GM12873 (cell line): ENCODE data around the gene AP2A1.

Experiments
- TF ChIP-seq, protein P1 (sequence below): IDR thresholded peaks from 2 replicates; pipeline ENCODE4 v1.5.1; 2012; ENCODE audit warnings: low read depth, mild to moderate bottlenecking, moderate library complexity, low read length, control low read depth; ENCODE audit not compliant: insufficient read depth; ENCODE audit errors: missing control alignments

Gene AP2A1

DNA sequence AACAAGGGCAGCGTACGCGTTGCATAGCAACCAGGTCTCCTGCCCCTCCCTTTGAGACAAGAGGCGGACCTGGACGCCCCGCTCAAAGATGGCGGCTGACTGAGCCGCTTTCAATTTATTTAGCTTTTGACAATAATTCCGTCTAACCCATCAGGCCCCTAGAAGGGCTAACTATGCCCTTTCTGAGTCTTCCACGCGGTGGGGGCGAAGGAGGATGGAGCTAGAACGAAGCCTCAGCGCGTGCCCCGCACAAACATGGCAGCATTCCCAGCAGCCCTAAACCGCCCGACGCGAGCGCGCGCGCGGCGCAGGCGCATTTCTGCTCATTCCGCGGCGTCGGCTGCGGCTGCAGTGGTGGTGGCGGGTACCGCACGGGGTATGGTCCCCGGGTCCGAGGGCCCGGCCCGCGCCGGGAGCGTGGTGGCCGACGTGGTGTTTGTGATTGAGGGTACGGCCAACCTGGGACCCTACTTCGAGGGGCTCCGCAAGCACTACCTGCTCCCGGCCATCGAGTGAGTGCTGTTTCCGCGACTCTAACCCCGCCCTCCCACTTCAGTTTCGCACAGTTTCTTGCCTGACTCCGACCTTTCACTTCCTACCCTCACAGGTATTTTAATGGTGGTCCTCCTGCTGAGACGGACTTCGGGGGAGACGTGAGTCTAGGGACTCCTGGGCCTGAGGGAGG is 51.3 kb downstream of the AP2A1 start, which contains the start of gene MED25:
Gene MED25, plus strand, starts transcription at position 326 of the 685 bp plus-strand sequence. Its CDS starts 53 bp downstream, at position 379.
- TF ChIP-seq, protein P1, sequence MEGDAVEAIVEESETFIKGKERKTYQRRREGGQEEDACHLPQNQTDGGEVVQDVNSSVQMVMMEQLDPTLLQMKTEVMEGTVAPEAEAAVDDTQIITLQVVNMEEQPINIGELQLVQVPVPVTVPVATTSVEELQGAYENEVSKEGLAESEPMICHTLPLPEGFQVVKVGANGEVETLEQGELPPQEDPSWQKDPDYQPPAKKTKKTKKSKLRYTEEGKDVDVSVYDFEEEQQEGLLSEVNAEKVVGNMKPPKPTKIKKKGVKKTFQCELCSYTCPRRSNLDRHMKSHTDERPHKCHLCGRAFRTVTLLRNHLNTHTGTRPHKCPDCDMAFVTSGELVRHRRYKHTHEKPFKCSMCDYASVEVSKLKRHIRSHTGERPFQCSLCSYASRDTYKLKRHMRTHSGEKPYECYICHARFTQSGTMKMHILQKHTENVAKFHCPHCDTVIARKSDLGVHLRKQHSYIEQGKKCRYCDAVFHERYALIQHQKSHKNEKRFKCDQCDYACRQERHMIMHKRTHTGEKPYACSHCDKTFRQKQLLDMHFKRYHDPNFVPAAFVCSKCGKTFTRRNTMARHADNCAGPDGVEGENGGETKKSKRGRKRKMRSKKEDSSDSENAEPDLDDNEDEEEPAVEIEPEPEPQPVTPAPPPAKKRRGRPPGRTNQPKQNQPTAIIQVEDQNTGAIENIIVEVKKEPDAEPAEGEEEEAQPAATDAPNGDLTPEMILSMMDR: peak; percentile 21

DNA sequence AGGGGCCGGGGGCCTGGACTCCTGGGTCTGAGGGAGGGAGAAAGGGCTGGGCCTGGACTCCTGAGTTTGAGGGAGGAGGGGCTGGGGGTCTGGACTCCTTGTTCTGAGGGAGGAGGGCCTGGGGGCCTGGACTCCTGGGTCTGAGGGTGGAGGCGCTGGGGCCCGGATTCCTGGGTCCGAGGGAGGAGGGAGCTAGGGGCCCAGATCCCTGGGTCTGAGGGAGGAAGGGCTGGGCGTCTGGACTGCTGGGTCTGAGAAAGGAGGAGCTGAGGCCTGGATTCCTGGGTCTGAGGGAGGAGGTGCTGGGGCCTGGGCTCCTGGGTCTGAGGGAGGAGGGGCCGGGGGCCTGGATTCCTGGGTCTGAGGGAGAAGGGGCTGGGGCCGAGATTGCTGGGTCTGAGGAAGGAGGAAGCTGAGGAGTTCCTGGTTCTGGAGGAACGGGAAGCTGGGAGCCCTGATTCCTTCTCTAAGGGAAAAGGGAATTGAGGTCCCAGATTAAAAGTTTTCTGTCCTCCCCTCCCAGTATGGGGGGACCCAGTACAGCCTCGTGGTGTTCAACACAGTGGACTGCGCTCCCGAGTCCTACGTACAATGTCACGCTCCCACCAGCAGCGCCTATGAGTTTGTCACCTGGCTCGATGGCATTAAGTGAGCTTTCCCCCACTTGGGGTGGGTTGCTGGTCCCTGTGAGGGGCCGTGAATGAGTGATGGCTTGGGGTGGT is 52.0 kb downstream of the AP2A1 start:
- TF ChIP-seq, protein P1: no peak

DNA sequence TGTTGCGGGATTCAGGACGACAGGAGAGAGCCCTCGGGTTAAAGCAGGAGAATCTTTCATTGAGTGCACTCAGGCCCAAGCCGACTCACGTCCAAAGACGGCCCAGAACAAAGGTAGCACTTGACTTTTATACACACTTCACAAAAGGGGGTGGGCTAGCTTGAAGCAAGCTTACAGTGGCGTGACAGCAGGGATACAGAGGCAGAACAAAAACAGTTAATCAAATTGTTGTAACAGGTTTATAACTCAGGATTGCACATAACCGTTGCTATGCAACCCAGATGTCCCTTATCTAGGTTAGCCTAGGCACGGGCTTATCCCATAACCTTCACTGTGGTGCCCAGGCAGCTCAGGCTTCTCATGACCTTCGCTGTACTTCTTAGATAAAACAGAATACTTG is 53.3 kb downstream of the AP2A1 start:
- TF ChIP-seq, protein P1: no peak

DNA sequence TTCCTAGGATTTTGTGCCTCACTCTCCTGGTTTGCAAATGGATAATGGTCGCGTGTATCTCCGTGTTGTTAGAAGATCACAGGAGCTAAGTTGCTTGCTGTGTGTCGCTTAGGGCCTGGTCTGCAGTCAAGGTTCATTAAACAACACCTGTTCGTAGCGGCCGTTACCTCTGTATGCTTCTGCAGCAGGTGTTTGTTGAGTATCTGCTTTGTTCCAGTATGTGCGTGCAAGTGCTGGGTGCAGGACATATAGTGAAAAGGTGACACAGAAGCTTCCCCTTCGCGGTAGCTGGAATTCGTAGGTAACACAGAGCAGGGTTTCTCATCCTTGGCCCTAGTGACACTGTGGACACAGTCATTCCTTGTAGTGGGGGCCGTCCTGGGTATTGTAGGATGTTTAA is 56.7 kb downstream of the AP2A1 start:
- TF ChIP-seq, protein P1: no peak

DNA sequence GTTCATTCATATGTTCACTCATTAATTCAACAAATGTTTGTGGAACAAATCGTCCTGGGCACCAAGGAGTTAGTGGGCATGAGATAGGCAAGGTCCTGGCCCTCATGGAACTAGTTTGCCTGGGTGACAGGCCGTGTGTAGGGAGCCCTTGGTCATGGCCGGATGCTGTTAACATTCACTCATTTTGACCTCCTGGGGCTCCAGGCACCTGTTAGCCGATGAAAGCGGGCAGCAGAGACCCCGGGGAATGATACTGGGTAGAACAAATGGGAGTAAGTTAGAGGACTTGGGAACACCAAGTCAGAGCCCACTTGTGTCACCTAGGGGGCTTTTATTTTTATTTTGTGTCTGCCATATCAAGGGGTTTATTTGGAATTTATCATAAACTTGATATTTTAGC is 57.9 kb downstream of the AP2A1 start:
- TF ChIP-seq, protein P1: no peak

DNA sequence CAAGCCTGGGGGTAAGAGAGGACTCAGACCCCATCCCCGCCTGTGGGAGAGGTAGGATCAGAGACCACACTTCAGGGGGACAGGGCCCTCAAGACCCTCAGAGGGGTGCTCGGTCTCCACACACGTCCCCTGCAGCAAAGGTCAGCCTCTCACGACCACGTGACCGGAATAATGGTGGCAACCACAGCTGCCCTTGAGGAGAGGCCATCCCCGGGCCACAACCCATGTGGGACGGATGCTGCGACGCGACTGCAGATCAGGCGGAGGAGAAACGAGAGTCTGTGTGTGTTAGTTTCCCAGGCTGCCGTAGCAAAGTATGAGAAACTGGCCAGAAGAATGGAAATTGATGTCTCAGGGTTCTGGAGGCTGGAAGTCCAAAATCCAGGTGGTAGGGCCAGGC is 60.2 kb downstream of the AP2A1 start:
- TF ChIP-seq, protein P1: no peak

DNA sequence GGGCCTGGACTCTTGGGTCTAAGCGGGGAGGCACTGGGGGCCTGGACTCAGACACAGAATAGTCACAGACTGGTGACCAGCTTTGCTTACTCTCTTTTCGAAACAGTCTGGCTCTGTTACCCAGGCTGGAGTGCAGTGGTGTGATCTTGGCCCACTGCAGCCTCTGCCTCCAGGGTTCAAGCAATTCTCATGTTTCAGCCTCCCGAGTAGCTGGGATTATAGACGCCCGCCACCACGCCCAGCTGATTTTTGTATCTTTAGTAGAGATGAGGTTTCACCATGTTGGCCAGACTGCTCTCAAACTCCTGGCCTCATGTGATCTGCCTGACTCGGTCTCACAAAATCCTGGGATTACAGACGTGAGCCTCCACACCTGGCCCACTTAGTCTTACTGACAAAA is 62.4 kb downstream of the AP2A1 start:
- TF ChIP-seq, protein P1: no peak
